ENCODE measurements around the gene NIPAL1. TPM values are rescaled to one million over a fixed set of nuclear protein-coding genes. Genes with fewer than 3 reads are reported as not detected.

NIPAL1 gene
- polyA plus RNA-seq (2013, experiment 1 of 2): 0.56 TPM
- polyA plus RNA-seq (2013, experiment 2 of 2): 0.65 TPM

GRCh38 chr4:48016141-48017107, at the start of gene NIPAL1, which contains the start of gene CNGA1:
TSS of gene NIPAL1 (plus strand) at chr4:48016772. CDS start at chr4:48016840, 68 bp downstream.
TSS of gene CNGA1 (minus strand) at chr4:48016681. CDS start at chr4:47952689, 63,992 bp downstream.
- Histone ChIP-seq H2BK15ac (ENCODE audit: low read length) (peak within 1 kb of the TSS; percentile 52), H4K91ac (ENCODE audit: low read depth, low read length, poor library complexity) (no peak within 1 kb of the TSS), H3K36me3 (replicated peaks in 1 of 2; ENCODE audit: control insufficient read depth in 2 of 2, insufficient read depth in 2 of 2, low read length in 2 of 2) (no peaks in the 10 kb centered on the region), H3K4me1 (ENCODE audit: control insufficient read depth in 2 of 2, insufficient read depth in 1 of 2, low read depth in 1 of 2, low read length in 2 of 2) (peaks cover 0 to 4% of the 10 kb centered on the region in 2 donors), H4K8ac (ENCODE audit: low read depth, low read length) (no peak within 1 kb of the TSS), H3K9ac (ENCODE audit: low read depth, low read length, poor library complexity) (peak within 1 kb of the TSS; percentile 74), H3K23ac (ENCODE audit: low read depth, low read length, poor library complexity) (peak within 1 kb of the TSS; percentile 35), H2BK5ac (ENCODE audit: low read length) (peak within 1 kb of the TSS; percentile 20), H2BK120ac (ENCODE audit: low read depth, low read length) (no peak within 1 kb of the TSS), H3K27me3 (ENCODE audit: control insufficient read depth in 3 of 3, insufficient read depth in 3 of 3, low read depth in 1 of 3, low read length in 3 of 3) (peaks cover 0 to 30% (median 19%) of the 10 kb centered on the region in 3 experiments), H3K14ac (ENCODE audit: low read length) (peak within 1 kb of the TSS; percentile 44), H2BK12ac (ENCODE audit: low read length) (no peak within 1 kb of the TSS), H2AK5ac (ENCODE audit: low read depth, low read length) (no peak within 1 kb of the TSS), H3K4me2 (ENCODE audit: insufficient read depth, low read length, poor library complexity, severe bottlenecking) (peak within 1 kb of the TSS; percentile 95), H3K4me3 (ENCODE audit: low read length in 2 of 2) (peak within 1 kb of the TSS; percentile 40 to 92), H3K4ac (ENCODE audit: low read length) (no peak within 1 kb of the TSS), H2AFZ (ENCODE audit: low read length) (peak within 1 kb of the TSS; percentile 91), H3K27ac (replicated peaks; ENCODE audit: low read length) (no peak within 1 kb of the TSS), H3K9me3 (replicated peaks in 1 of 2; ENCODE audit: control insufficient read depth in 2 of 2, insufficient read depth in 1 of 2, low read depth in 1 of 2, low read length in 2 of 2) (no peaks in the 10 kb centered on the region), H3K18ac (ENCODE audit: low read length) (peak within 1 kb of the TSS; percentile 81), H3K79me1 (ENCODE audit: low read depth, low read length) (no peaks in the 10 kb centered on the region)
- peak; percentile 64 for DNase-seq (ENCODE audit: low spot score)
- WGBS, 2 donors (ENCODE audit: extremely low coverage in 2 of 2, insufficient read length in 2 of 2, insufficient replicate concordance in 1 of 2): no CpG with 5 or more reads among the region's 60 CpGs

- H2AFZ ChIP-seq (ENCODE audit: low read length): no peak overlapping the region
- H3K27me3 ChIP-seq (ENCODE audit: control insufficient read depth in 3 of 3, insufficient read depth in 3 of 3, low read depth in 1 of 3, low read length in 3 of 3): no peaks in the 10 kb centered on the region
- no peak overlapping the region for H3K27ac ChIP-seq (replicated peaks; ENCODE audit: low read length)
- no peak overlapping the region for H2AK5ac ChIP-seq (ENCODE audit: low read depth, low read length)
- H3K9ac ChIP-seq (ENCODE audit: low read depth, low read length, poor library complexity): no peak overlapping the region
- no peak overlapping the region for H3K23ac ChIP-seq (ENCODE audit: low read depth, low read length, poor library complexity)
- H3K36me3 ChIP-seq (replicated peaks in 1 of 2; ENCODE audit: control insufficient read depth in 2 of 2, insufficient read depth in 2 of 2, low read length in 2 of 2): no peaks in the 10 kb centered on the region
- H2BK15ac ChIP-seq (ENCODE audit: low read length): no peak overlapping the region
- no peak overlapping the region for H4K91ac ChIP-seq (ENCODE audit: low read depth, low read length, poor library complexity)
- no peak overlapping the region for H2BK5ac ChIP-seq (ENCODE audit: low read length)
- H4K8ac ChIP-seq (ENCODE audit: low read depth, low read length): no peak overlapping the region
- no peaks in the 10 kb centered on the region for H3K4me1 ChIP-seq (ENCODE audit: control insufficient read depth in 2 of 2, insufficient read depth in 1 of 2, low read depth in 1 of 2, low read length in 2 of 2)
- no peak overlapping the region for H2BK120ac ChIP-seq (ENCODE audit: low read depth, low read length)
- no peaks in the 10 kb centered on the region for H3K9me3 ChIP-seq (replicated peaks in 1 of 2; ENCODE audit: control insufficient read depth in 2 of 2, insufficient read depth in 1 of 2, low read depth in 1 of 2, low read length in 2 of 2)
- no peak overlapping the region for H3K18ac ChIP-seq (ENCODE audit: low read length)
- H3K14ac ChIP-seq (ENCODE audit: low read length): no peak overlapping the region
- DNase-seq (ENCODE audit: low spot score): no peak
- no peaks in the 10 kb centered on the region for H3K79me1 ChIP-seq (ENCODE audit: low read depth, low read length)
- H3K4ac ChIP-seq (ENCODE audit: low read length): no peak overlapping the region
- no peak overlapping the region for H2BK12ac ChIP-seq (ENCODE audit: low read length)
- H3K4me3 ChIP-seq (ENCODE audit: low read length in 2 of 2): no peak overlapping the region
- H3K4me2 ChIP-seq (ENCODE audit: insufficient read depth, low read length, poor library complexity, severe bottlenecking): no peak overlapping the region
Observed at GRCh38 chr4:47968847-47969246, 47.7 kb upstream of the NIPAL1 start.

GRCh38 chr4:47972181-47972580, 44.4 kb upstream of the NIPAL1 start:
- Histone ChIP-seq H3K18ac (ENCODE audit: low read length) (no peak overlapping the region), H2BK12ac (ENCODE audit: low read length) (no peak overlapping the region), H3K23ac (ENCODE audit: low read depth, low read length, poor library complexity) (no peak overlapping the region), H3K27ac (replicated peaks; ENCODE audit: low read length) (no peak overlapping the region), H2BK15ac (ENCODE audit: low read length) (no peak overlapping the region), H3K9me3 (replicated peaks in 1 of 2; ENCODE audit: control insufficient read depth in 2 of 2, insufficient read depth in 1 of 2, low read depth in 1 of 2, low read length in 2 of 2) (no peaks in the 10 kb centered on the region), H3K4ac (ENCODE audit: low read length) (no peak overlapping the region), H3K27me3 (ENCODE audit: control insufficient read depth in 3 of 3, insufficient read depth in 3 of 3, low read depth in 1 of 3, low read length in 3 of 3) (no peaks in the 10 kb centered on the region), H2BK120ac (ENCODE audit: low read depth, low read length) (no peak overlapping the region), H2AFZ (ENCODE audit: low read length) (no peak overlapping the region), H3K4me3 (ENCODE audit: low read length in 2 of 2) (no peak overlapping the region), H3K9ac (ENCODE audit: low read depth, low read length, poor library complexity) (no peak overlapping the region), H3K4me1 (ENCODE audit: control insufficient read depth in 2 of 2, insufficient read depth in 1 of 2, low read depth in 1 of 2, low read length in 2 of 2) (no peaks in the 10 kb centered on the region), H4K91ac (ENCODE audit: low read depth, low read length, poor library complexity) (no peak overlapping the region), H3K36me3 (replicated peaks in 1 of 2; ENCODE audit: control insufficient read depth in 2 of 2, insufficient read depth in 2 of 2, low read length in 2 of 2) (no peaks in the 10 kb centered on the region), H4K8ac (ENCODE audit: low read depth, low read length) (no peak overlapping the region), H2BK5ac (ENCODE audit: low read length) (no peak overlapping the region), H3K14ac (ENCODE audit: low read length) (no peak overlapping the region), H3K79me1 (ENCODE audit: low read depth, low read length) (no peaks in the 10 kb centered on the region), H3K4me2 (ENCODE audit: insufficient read depth, low read length, poor library complexity, severe bottlenecking) (no peak overlapping the region), H2AK5ac (ENCODE audit: low read depth, low read length) (no peak overlapping the region)
- no peak for DNase-seq (ENCODE audit: low spot score)
- no CpG with 5 or more reads among the region's 1 CpG for WGBS, 2 donors (ENCODE audit: extremely low coverage in 2 of 2, insufficient read length in 2 of 2, insufficient replicate concordance in 1 of 2)

- no peak overlapping the region for H3K9ac ChIP-seq (ENCODE audit: low read depth, low read length, poor library complexity)
- H2BK12ac ChIP-seq (ENCODE audit: low read length): no peak overlapping the region
- no peak overlapping the region for H3K18ac ChIP-seq (ENCODE audit: low read length)
- H2BK15ac ChIP-seq (ENCODE audit: low read length): no peak overlapping the region
- H3K4me1 ChIP-seq (ENCODE audit: control insufficient read depth in 2 of 2, insufficient read depth in 1 of 2, low read depth in 1 of 2, low read length in 2 of 2): no peaks in the 10 kb centered on the region
- H2BK120ac ChIP-seq (ENCODE audit: low read depth, low read length): no peak overlapping the region
- no peak overlapping the region for H3K27ac ChIP-seq (replicated peaks; ENCODE audit: low read length)
- no peak overlapping the region for H3K4ac ChIP-seq (ENCODE audit: low read length)
- H3K9me3 ChIP-seq (replicated peaks in 1 of 2; ENCODE audit: control insufficient read depth in 2 of 2, insufficient read depth in 1 of 2, low read depth in 1 of 2, low read length in 2 of 2): no peaks in the 10 kb centered on the region
- H3K79me1 ChIP-seq (ENCODE audit: low read depth, low read length): no peaks in the 10 kb centered on the region
- no peak overlapping the region for H3K14ac ChIP-seq (ENCODE audit: low read length)
- no peaks in the 10 kb centered on the region for H3K27me3 ChIP-seq (ENCODE audit: control insufficient read depth in 3 of 3, insufficient read depth in 3 of 3, low read depth in 1 of 3, low read length in 3 of 3)
- H3K36me3 ChIP-seq (replicated peaks in 1 of 2; ENCODE audit: control insufficient read depth in 2 of 2, insufficient read depth in 2 of 2, low read length in 2 of 2): no peaks in the 10 kb centered on the region
- DNase-seq (ENCODE audit: low spot score): no peak
- H2AFZ ChIP-seq (ENCODE audit: low read length): no peak overlapping the region
- H2AK5ac ChIP-seq (ENCODE audit: low read depth, low read length): no peak overlapping the region
- no peak overlapping the region for H4K8ac ChIP-seq (ENCODE audit: low read depth, low read length)
- no peak overlapping the region for H3K4me3 ChIP-seq (ENCODE audit: low read length in 2 of 2)
- H2BK5ac ChIP-seq (ENCODE audit: low read length): no peak overlapping the region
- no CpG with 5 or more reads among the region's 1 CpG for WGBS, 2 donors (ENCODE audit: extremely low coverage in 2 of 2, insufficient read length in 2 of 2, insufficient replicate concordance in 1 of 2)
- no peak overlapping the region for H3K23ac ChIP-seq (ENCODE audit: low read depth, low read length, poor library complexity)
- H4K91ac ChIP-seq (ENCODE audit: low read depth, low read length, poor library complexity): no peak overlapping the region
- no peak overlapping the region for H3K4me2 ChIP-seq (ENCODE audit: insufficient read depth, low read length, poor library complexity, severe bottlenecking)
Observed at GRCh38 chr4:47972721-47973120, 43.9 kb upstream of the NIPAL1 start.
